Measurements from ENCODE around the gene AGBL2.

Gene AGBL2

GRCh38 chr11:47620836-47621378 lies 94.3 kb downstream of the AGBL2 start:
- DNase-seq = no peak

GRCh38 chr11:47617417-47617809 lies 97.8 kb downstream of the AGBL2 start:
- DNase-seq = no peak

- peak; percentile 15 for DNase-seq
Observed at GRCh38 chr11:47616726-47617416, 98.3 kb downstream of the AGBL2 start.

GRCh38 chr11:47615249-47615648 lies 99.9 kb downstream of the AGBL2 start:
- DNase-seq = no peak

DNA sequence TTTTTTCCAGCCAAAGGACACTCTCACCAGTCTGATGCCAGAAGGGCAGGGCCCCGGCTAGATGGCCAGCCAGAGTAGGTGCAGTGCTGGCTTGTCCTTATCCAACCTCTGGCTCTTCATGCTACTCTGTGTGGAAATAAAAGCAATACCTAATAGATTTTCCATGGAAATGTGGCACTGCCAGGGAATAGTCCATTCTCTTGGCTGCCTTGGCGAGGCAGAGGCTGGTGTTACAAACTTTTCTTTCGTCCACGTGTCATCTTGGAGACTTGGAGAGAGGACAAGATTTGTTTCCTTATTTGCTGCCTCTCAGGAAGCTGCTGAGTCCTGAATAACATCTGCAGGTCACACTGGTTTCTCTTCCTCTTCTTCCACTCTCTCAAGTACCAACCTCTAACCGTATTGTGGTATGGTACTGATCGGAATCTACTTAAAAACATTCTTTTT lies 103.8 kb downstream of the AGBL2 start:
- DNase-seq = no peak

GRCh38 chr11:47609675-47610074 lies 105.5 kb downstream of the AGBL2 start:
- DNase-seq = no peak

Measured in NCI-H1105 treated with DMSO at 0.1 percent for 48 hours (cell line).